GM12801 (cell line): Measurements from ENCODE around the gene CACNA2D3.

Source experiments
- TF ChIP-seq, protein P1 (sequence below): IDR thresholded peaks from one replicate; pipeline ENCODE4 v1.5.1; 2011; ENCODE audit warnings: control low read depth; ENCODE audit not compliant: insufficient read length; ENCODE audit errors: extremely low read depth

Gene CACNA2D3

DNA sequence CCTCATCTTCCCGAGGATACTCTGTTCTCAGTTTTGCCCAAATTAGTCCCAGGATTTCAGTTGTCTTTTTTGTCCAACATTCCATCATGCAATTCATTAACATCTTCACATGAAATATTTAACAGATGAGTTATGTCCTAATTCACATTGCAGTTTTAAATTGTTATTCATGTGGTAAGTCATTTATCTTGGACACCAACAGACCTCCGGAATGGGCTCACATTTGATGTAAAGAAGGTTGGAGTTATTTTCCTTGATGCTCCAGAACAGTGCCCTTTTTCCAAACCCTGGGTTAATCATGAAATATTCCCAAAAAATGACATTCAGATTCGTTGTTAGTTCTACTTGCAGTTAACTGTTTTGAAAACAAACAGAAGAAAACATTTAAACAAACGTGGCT, 838.3 kb downstream of the CACNA2D3 start:
- TF ChIP-seq, protein P1, sequence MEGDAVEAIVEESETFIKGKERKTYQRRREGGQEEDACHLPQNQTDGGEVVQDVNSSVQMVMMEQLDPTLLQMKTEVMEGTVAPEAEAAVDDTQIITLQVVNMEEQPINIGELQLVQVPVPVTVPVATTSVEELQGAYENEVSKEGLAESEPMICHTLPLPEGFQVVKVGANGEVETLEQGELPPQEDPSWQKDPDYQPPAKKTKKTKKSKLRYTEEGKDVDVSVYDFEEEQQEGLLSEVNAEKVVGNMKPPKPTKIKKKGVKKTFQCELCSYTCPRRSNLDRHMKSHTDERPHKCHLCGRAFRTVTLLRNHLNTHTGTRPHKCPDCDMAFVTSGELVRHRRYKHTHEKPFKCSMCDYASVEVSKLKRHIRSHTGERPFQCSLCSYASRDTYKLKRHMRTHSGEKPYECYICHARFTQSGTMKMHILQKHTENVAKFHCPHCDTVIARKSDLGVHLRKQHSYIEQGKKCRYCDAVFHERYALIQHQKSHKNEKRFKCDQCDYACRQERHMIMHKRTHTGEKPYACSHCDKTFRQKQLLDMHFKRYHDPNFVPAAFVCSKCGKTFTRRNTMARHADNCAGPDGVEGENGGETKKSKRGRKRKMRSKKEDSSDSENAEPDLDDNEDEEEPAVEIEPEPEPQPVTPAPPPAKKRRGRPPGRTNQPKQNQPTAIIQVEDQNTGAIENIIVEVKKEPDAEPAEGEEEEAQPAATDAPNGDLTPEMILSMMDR, result no peak

DNA sequence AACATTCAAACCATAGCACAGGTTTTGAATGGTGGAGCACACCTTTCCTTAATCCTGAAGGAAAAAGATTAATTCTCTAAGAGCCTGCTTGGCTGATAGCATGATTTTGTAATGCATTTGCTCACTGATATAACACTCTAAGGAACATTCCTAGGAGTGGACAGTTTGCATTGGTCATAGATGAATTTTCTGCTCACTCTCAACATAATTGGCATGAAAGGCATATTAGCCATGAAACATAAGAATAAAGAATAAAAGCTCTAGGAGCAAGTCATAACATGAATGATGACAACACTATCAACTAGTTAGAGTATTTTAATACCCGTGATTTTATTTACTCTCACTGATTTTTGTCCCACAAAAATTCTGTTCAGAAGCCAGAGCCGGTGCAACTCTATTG, 839.8 kb downstream of the CACNA2D3 start:
- TF ChIP-seq, protein P1, result no peak

DNA sequence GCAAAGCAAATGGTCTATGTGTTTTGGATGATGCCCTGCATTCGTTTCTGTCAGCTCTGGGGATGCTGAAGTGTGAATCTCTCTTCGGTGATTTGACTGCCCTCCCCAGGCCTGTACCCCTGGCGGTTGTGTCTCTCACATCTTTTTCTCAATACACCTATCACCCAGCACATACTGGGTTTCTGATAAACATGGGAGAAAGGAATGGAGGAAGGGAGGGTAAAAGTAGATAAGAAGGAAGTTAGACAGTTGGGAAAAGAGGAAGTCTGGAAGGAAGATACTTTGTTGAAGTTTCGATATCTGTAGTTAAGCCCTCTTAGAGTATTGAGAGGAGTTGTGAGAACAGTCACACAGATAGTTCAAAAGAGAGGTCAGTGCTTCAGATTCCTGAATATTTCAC, 841.3 kb downstream of the CACNA2D3 start:
- TF ChIP-seq, protein P1, result no peak

DNA sequence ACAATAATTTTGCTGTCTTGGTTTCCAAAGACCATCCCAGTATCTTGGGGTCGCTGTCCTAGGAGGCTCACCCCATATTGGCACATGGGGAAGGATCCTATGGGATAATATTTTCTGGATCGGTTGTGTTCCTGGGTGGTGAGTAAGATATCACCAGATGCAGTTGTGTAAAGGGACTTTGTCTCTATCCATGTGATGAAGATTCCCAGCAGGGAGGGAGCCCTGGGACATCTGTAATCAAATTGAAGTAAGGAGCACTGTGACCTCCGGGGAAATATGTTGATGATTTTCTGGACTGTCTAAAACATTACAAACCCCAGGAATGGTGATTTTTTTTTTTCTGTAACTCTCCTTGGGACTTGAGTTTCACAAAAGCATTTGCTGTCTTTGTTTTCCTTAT, 841.7 kb downstream of the CACNA2D3 start:
- TF ChIP-seq, protein P1, result no peak

DNA sequence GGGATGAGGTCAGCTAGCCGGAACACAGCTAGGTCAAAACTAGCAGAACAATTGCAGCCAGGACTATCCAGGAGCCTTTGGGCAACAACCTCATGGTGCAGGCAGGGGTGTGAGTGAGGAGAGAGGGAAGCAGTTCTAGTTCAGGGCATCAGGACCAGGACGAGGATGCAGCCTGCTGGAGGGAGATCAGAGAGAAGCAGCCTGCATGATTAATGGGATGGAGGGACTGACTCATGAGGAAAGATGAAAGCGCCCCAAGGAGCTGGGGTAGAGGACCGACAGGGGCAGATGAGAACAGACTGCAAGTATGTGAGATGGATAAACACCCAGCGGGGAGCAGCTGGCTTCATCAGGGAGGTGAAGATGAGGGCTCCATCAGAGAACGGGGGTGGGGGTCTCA, 843.4 kb downstream of the CACNA2D3 start:
- TF ChIP-seq, protein P1, result no peak

DNA sequence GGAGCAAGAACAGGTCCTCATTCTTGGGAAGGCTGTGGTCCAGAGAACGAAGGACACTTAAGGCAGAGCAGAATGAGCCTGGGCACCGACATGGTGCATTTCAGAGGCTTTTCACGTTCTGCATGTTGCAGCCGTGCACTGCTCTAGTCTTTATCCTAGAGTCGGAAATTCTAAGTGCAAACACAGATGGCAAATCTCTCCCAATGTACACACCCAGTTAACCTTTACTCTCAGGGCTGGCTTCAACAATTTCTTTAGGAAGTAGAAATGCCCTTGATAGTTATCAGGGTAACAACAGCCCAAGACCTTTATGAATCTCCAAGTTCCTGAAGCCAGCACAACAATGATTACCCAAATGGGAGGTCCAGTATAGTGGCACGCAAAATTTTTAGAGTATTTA, 844.6 kb downstream of the CACNA2D3 start:
- TF ChIP-seq, protein P1, result no peak

DNA sequence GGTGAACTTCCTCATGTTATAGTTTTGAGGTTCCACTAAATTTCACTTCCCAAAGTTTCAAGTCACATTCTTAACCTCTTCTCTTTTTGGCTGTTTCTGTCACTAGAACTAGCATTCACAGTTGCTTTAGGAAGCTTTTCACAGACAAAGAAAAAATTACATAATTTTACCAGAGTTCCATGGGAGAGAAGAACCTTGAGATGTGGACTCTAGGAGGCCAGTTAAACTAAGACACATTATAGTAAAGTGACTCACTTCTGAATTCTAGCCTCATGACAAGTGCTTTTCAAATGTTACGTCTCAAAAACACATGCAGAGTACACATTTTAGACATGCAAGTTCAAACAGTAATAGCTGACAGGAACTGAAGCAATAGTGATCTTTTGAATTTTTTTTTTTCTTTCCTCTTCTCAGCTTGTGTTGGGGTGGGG, 845.4 kb downstream of the CACNA2D3 start:
- TF ChIP-seq, protein P1, result no peak
